Urinary bladder (tissue), 4 donors: ENCODE measurements around the gene RTN4. TPM values are rescaled to one million over a fixed set of nuclear protein-coding genes. Genes with fewer than 3 reads are reported as not detected.

Source experiments
- DNase-seq: peaks from one replicate; pipeline ENCODE4 v3.0.0-alpha.2; 2015; ENCODE audit errors: extremely low spot score
- H3K27ac ChIP-seq: one replicate; pipeline ENCODE4 v1.5.1; 2013; ENCODE audit warnings: low read depth, mild to moderate bottlenecking, moderate library complexity
- H3K36me3 ChIP-seq: one replicate; pipeline ENCODE4 v1.6.1; 2013; ENCODE audit warnings: mild to moderate bottlenecking, moderate library complexity; ENCODE audit not compliant: insufficient read depth
- H3K4me1 ChIP-seq: one replicate; pipeline ENCODE4 v1.6.1; 2013; ENCODE audit warnings: mild to moderate bottlenecking, moderate library complexity; ENCODE audit not compliant: insufficient read depth
- H3K4me3 ChIP-seq: one replicate; pipeline ENCODE4 v1.5.1; 2013; ENCODE audit warnings: low read depth, low read length
- WGBS: extraction: QIAGEN DNeasy Blood & Tissue Kit; methylation state at CpG from one replicate; pipeline ENCODE4 v1.1.7; 2013; 5-methylcytosine and 5-hydroxymethylcytosine counted together
- polyA plus RNA-seq: library from polyadenylated mRNA; stranded (reverse); fragments of 200-250 nt; gene quantifications from one replicate; pipeline ENCODE4 v1.2.3, GENCODE V29; 2013
- total RNA-seq: library from RNA; depleted of rRNA; stranded (reverse); fragments of >200 nt; gene quantifications from one replicate; pipeline ENCODE4 v1.2.3, GENCODE V29; 2014
- donor health status: healthy with polysubstance abuse.
- donor health status: healthy.

Gene RTN4
- total and polyA plus RNA-seq, 2 donors = 288 to 406 TPM

DNA sequence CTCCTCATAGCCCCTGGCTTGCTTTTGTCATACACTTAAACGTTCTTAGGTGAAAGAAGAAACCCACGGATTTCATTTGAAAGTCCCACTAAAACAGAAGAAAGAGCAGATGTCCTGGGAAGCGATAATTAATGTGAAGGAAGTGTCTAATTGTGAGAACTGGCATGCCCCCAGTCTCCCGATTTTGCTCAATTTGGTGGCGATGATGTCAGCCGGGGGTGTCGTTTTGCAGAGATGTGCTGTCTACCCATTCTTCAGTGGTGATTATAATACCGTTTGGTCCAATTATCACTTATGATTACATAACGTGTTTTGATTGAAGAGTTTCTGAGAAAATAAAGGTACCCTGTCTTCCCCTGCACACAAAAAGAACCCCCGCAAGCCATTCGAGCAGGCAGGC, 103.1 kb downstream of the RTN4 start:
- Histone ChIP-seq H3K4me3 (no peak overlapping the region), H3K27ac (no peak overlapping the region), H3K36me3 (no peaks in the 10 kb centered on the region), H3K4me1 (no peaks in the 10 kb centered on the region)
- 88% methylated on average over 11 of the region's 11 CpGs for WGBS
- no peak for DNase-seq

DNA sequence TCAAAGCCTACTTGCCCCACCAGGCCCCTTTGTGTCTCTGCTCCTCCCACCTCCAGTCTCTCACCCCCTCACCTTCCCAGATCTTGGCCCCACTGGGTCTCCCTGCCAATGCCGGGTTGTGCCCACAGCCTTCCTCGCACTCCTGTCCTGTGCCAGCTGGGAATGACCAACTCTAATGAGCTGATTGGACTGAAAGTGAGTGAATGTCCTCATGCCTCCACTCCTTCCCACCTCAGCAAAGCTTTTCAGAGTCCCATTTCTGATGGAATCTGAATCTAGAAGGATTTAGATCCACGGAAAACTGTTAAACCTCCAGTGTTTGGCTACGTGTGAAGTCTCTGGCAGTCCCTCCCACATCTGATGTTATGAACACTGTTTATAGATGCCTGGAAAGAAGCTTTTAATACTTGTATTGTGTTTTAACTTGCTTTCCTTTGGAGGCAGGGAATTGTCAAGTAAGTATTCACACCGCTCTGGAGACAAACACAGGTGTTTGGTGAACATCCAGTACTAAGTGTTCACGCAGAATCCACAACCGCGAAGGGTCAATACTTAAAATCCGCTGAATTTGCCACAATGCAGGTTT, 103.9 kb downstream of the RTN4 start:
- 71% methylated on average over 9 of the region's 9 CpGs for WGBS
- DNase-seq = no peak
- H3K4me1 ChIP-seq = no peaks in the 10 kb centered on the region
- H3K36me3 ChIP-seq = no peaks in the 10 kb centered on the region
- no peak overlapping the region for H3K4me3 ChIP-seq
- H3K27ac ChIP-seq = peak overlapping the region; percentile 34

DNA sequence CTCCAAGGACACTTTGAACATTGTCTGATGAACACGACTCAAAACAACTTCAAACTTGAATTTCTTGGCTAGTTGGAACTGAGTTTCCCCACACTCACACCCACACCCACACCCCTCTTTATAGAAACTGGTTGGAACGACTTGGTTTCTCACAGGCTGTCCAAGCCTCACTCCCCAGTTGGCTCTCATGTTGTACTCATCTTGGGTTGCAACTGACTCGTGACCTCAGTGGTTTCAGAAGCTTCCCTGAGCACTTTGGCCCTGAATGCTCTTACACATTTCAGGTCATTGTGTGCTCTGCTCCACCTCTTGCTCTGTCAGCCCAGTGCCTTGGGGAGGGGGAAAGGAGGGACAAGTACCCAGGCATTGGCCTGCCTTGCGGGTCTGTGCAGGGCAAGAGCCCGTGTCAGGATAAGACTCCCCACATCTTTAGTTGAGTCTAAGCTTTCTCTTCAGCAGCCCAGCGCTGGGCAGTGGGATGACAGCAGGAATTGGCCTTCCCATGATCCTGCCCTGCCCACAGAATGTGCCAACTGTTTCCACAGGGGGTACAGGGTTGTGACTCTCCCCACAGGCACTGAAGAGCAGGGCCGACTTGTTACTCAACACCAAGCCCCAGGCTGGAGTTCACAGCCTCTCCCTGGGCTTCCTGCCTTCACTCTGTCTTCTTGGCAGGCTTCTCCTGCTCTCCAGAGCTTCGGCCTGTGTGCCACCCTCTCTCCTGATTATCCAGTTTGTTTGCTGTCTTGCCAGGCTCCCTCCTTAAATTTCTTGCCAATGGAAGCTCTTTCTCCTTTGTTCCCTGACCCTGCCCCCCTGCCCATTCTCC, 104.6 kb downstream of the RTN4 start:
- no peaks in the 10 kb centered on the region for H3K36me3 ChIP-seq
- H3K4me3 ChIP-seq = no peak overlapping the region
- H3K27ac ChIP-seq = peak overlapping the region; percentile 34
- no peak for DNase-seq
- no peaks in the 10 kb centered on the region for H3K4me1 ChIP-seq
- WGBS = 50% methylated on average over 8 of the region's 8 CpGs

DNA sequence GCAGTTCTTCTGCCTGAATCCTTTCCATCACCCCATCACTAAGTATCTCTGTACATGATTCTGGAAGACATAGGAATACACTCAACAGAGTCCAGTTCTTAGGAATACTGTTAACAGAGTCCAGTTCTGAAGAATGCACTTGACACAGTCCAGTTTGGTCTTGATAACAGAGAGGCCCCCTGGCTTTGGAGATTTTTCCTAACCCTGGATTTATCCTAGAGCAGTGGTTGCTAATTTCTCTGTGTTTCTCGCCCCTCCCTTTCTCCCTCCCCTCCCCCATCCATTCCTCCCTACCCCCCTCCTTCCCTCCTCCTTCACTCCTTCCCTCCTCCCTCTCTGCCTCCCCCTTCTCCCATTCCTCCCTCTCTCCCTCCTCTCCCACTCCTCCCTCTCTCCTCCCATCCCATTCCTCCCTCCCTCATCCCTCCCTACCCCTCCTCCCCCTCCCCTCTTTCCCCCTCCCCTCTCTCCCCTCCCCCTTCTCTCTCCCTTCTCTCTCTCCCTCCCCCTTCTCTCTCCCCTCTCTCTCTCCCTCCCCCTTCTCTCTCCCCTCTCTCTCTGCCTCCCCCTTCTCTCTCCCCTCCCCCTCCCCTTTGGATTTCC, 105.4 kb downstream of the RTN4 start:
- Histone ChIP-seq H3K27ac (no peak overlapping the region), H3K36me3 (no peaks in the 10 kb centered on the region), H3K4me1 (no peaks in the 10 kb centered on the region), H3K4me3 (no peak overlapping the region)
- WGBS = 97% methylated on average over 1 of the region's 1 CpG
- no peak for DNase-seq

DNA sequence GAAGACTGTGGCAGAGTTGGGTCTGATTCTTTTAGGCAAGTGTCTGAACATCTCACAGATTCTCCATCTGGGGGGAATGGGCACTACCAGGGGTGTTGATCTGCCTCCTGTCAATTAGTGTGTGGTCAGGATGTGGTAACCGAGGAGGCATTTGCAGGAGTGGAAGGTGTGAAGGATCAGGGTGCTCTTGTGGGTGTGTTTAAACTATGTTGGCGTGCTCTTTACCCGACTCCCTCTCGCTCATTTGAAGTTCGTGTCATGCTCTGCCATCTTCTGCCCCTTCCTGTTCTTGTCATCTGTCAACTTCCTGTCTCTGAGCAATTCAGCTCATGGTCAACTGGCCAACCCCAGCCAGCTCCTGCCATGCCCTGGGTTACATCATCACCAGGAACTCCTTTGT, 107.9 kb downstream of the RTN4 start:
- WGBS = 79% methylated on average over 5 of the region's 5 CpGs

DNA sequence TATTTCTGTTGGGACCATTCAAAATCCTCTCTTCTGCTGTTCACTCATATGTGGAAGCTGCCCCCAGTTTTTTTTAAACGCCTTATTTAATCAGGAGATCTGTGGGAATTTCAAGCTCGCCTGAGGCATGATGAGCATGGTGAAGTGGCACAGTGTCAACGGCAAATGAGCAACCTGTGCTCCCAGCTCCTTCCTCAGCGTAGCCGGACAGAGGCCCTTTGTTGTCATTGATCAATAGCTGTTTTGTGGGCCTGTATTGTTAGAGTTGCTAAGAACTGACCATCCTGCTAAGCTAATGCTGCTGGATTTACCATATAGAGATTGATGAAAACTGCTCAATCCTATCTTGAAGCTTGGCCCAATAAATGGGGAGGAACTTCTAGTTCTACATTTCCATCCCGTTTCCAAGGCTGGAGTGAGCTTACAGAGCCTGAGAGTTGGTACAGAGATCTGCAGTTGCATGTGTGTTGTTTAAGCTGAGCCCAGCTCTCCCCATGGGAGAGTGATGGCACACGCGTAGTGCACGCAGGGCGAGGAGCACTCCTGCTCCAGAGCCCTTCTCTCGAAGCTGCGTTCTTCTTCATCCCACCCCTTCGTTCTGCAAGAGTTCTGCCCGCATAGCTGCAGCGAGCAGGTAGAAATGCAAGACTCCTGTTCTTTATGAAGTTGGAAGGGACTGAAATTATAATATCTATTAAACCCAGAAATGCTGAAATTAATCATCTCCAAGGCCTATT, 108.8 kb downstream of the RTN4 start:
- no peaks in the 10 kb centered on the region for H3K4me1 ChIP-seq
- DNase-seq = no peak
- 91% methylated on average over 15 of the region's 15 CpGs for WGBS
- H3K36me3 ChIP-seq = no peaks in the 10 kb centered on the region
- no peak overlapping the region for H3K27ac ChIP-seq
- no peak overlapping the region for H3K4me3 ChIP-seq

More for the DNA sequence above, 107.9 kb downstream of the RTN4 start:
- Histone ChIP-seq H3K27ac (no peak overlapping the region), H3K4me1 (no peaks in the 10 kb centered on the region), H3K36me3 (no peaks in the 10 kb centered on the region), H3K4me3 (no peak overlapping the region)
- DNase-seq = no peak

DNA sequence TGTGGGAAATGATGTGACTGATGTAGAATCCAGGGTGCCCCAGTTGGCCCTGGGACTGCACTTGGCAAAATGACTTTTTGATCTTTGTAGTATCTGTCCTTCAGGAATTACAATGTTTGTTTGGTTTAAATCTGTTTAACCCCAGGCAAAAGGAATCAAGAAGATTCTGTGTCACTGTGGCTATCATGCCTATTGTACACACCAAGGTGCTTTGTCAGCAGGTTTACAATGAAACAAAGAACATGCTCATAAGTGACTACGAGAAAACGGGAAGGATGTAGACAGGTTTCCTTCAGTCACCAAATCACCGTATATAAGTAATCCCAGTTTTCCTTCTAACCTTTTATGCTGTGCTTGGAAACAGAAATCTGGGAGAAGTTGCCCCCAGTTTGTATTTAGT, 109.5 kb downstream of the RTN4 start:
- no peak for DNase-seq
- 65% methylated on average over 3 of the region's 3 CpGs for WGBS

DNA sequence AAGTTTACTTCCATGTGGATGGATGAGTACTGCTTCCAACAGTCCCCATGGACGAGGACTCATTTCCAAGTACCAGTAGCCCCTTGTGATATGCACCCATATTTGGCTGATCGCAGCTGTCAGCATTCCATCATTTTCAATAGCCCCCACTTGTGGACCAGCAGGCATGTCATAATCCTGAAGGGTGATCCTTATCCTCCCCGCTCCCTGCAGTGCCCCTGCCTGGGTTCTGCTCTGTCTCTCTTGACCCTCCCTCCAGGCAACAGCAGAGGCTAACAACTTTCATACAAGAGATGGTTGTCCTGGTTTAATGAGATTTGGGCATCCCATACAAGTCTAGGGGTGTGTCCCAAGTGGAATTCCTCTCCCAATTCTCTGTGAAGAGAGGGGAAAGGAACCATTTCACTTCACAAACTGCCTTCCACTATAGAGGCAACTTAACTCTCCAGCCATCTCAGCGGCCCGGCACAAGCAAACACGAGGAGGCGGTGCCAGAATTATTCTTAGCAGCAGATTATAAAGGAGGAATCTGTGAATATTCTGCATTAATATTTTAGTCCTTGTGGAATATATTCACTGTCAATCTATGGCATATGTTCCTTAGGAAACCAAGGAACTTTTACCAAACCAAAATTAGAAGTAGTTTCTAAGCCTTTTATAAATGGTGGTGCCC, 110.7 kb downstream of the RTN4 start:
- Histone ChIP-seq H3K36me3 (no peaks in the 10 kb centered on the region), H3K27ac (no peak overlapping the region), H3K4me3 (no peak overlapping the region), H3K4me1 (no peaks in the 10 kb centered on the region)
- DNase-seq = no peak
- 86% methylated on average over 7 of the region's 7 CpGs for WGBS

More for the DNA sequence above, 109.5 kb downstream of the RTN4 start:
- Histone ChIP-seq H3K4me1 (no peaks in the 10 kb centered on the region), H3K27ac (no peak overlapping the region), H3K36me3 (no peaks in the 10 kb centered on the region), H3K4me3 (no peak overlapping the region)

DNA sequence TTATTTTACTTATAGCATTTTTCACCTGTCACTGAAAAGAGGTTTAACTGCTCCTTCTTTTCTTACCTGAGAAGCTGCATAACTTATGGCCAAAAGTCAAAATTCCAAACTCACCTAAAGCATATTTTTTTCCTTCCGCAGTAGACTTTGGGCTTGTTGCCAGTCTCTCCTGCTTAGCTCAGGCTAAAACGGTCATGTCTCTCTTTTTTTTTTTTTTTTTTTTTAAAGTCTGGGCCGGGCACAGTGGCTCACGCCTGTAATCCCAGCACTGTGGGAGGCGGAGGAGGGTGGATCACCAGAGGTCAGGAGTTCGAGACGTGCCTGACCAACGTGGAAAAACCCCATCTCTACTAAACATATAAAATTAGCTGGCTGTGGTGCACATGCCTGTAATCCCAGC, 113.5 kb downstream of the RTN4 start:
- Histone ChIP-seq H3K4me3 (no peak overlapping the region), H3K36me3 (no peaks in the 10 kb centered on the region), H3K4me1 (no peaks in the 10 kb centered on the region), H3K27ac (no peak overlapping the region)
- WGBS = 75% methylated on average over 8 of the region's 8 CpGs
- no peak for DNase-seq

DNA sequence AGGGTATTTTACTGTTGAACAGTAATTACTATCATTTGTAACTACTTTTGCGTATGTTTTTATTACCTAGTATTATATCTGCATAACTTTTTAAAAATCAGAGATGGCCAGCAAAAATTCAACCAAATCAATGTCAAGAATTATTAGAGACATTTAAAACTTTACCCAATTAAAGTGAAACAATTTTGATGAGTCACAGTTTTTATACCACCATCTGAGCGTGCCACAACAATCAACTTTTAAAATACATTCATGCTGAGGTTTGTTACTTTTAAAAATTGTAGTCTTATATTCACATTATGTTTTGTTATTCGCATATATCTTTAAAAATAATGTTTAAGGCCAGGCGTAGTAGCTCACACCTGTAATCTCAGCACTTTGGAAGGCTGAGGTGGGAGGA, 114.9 kb downstream of the RTN4 start:
- Histone ChIP-seq H3K27ac (no peak overlapping the region), H3K36me3 (no peaks in the 10 kb centered on the region), H3K4me1 (no peaks in the 10 kb centered on the region), H3K4me3 (no peak overlapping the region)
- no peak for DNase-seq
- 89% methylated on average over 4 of the region's 4 CpGs for WGBS

DNA sequence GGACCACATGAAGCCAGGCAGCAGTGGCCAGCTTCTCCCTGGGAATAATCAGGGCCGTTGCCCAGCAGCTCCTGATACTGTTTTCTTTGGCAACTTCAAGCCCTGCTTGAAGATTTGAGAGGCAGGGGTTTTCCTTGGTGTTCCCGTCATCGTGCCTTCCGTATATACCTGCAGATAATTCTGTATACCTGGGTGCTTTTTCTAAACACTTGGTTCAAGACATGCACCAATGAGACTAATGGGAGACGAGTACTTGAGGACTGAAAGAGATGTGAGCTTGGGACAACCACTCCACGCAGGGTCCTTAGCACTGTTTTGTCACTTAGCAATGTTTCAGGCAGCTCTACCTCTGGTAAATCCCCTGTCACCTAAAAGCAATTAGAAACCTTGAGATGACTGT, 118.8 kb downstream of the RTN4 start:
- Histone ChIP-seq H3K4me3 (no peak overlapping the region), H3K36me3 (no peaks in the 10 kb centered on the region), H3K4me1 (no peaks in the 10 kb centered on the region), H3K27ac (no peak overlapping the region)
- no peak for DNase-seq
- 92% methylated on average over 6 of the region's 6 CpGs for WGBS

DNA sequence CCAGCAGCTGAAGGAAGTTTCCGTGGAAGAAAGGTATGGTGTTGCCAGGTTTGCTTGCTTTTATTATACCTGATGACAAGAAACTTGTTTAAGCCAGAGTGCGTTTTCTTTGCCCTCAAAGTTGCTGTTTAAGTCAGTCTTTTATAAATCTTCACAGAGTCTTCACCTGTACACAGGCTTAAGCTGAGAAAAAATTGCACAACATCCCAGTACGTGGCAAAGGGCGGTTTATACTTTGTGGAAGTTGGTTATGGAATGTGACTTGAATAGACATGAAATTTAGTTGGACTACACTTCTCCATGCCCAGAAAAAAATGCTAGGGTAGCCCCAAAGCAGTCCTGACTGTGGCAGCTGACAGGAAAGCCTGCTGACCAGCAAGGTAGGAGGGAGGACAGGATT, 121.5 kb downstream of the RTN4 start:
- Histone ChIP-seq H3K4me3 (no peak overlapping the region), H3K36me3 (no peaks in the 10 kb centered on the region), H3K27ac (no peak overlapping the region), H3K4me1 (no peaks in the 10 kb centered on the region)
- DNase-seq = no peak
- WGBS = 77% methylated on average over 4 of the region's 4 CpGs
